GM21529 (cell line): ENCODE results near the gene DZANK1.
"Not testable (repeated sequence)": the region's sequence is repeated elsewhere in the genome, so short reads cannot be mapped to it uniquely, and the experiment has no call there.

Experiments used
- ATAC-seq: cut with Tn5 transposase; IDR thresholded peaks from one replicate; pipeline ENCODE4 v1.9.1; 2021; ENCODE audit not compliant: unreplicated experiment

Gene DZANK1

DNA sequence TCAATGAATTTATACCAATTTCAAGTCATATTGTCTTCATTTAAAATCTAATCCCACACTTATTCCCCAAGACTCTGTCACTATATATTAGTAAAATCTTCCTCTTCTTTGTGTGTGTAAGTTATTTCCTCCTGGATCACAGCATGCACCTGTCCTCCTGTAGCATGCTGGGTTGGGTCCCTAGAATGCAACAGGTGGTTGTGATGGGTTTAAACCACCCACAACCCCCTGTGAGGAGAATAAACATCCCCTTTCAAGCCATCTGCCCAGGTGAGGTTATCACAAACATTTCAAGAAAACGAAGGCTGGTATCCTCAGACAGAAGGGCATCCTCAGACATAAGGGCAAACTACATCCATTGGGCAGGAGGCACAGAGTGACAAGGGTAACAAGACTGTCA lies 26.4 kb downstream of the DZANK1 start:
- no peak for ATAC-seq

DNA sequence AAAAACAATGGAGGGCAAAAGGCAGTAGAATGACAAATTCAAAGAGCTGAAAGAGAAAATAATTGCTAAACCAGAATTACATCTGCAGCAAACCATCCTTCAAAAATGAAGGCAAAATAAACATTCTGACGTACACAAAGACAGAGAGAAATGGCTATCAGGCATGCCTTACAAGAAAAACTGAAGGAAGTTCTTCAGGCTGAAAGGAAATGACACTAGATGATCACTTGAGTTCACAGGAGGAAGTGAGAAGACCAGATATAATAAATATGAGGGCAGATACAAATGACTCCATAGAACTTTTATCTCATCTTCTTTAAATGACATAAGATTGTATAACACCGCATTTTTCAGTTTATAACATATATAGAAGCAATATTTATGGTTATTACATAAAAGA lies 30.0 kb downstream of the DZANK1 start:
- ATAC-seq: no peak

- ATAC-seq: no peak
Observed at GRCh38 chr20:18431206-18431605, 35.6 kb downstream of the DZANK1 start.

- no peak for ATAC-seq
Observed at GRCh38 chr20:18430172-18430826, 36.5 kb downstream of the DZANK1 start.

- no peak for ATAC-seq
Observed at GRCh38 chr20:18428490-18429173, 38.2 kb downstream of the DZANK1 start.

DNA sequence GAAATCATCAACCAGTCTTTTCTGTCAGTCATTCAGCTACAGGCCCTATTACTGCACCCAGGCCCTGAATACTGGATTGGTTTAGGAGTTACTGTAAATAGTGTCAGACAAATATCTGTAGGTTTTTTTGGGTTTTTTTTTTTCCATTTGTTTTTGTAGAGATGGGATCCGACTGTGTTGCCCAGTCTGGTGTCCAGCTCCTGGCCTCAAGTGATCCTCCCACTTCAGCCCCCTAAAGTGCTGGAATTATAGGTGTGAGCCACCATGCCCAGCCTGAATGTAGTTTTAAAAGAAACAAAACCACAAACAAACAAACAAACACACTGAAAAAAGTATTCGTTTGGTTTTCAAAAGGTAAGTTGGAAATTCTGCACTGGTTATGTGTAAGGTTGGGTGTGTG lies 39.6 kb downstream of the DZANK1 start:
- ATAC-seq: no peak

DNA sequence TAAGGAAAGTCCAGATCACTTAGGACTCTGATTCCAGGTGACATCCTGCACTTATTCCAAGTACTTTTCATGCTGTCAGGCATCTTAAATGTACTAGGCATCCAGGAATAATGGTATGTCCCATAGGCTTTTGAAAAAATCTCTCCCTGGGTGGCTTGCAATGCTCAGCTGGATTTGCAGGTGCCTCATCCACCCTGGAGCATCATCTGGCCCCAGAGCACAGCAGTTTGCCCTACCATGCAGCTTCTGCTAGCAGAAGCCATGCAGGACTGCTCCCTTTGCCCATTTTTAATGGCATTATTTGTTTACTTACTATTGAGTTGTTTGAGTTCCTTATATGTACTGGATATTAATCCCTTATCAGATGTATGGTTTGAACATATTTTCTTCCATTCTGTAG lies 45.2 kb downstream of the DZANK1 start:
- ATAC-seq: no peak

- ATAC-seq: no peak
Observed at GRCh38 chr20:18416486-18416885, 50.3 kb downstream of the DZANK1 start.

GRCh38 chr20:18414140-18414539 lies 52.7 kb downstream of the DZANK1 start:
- ATAC-seq: no peak

DNA sequence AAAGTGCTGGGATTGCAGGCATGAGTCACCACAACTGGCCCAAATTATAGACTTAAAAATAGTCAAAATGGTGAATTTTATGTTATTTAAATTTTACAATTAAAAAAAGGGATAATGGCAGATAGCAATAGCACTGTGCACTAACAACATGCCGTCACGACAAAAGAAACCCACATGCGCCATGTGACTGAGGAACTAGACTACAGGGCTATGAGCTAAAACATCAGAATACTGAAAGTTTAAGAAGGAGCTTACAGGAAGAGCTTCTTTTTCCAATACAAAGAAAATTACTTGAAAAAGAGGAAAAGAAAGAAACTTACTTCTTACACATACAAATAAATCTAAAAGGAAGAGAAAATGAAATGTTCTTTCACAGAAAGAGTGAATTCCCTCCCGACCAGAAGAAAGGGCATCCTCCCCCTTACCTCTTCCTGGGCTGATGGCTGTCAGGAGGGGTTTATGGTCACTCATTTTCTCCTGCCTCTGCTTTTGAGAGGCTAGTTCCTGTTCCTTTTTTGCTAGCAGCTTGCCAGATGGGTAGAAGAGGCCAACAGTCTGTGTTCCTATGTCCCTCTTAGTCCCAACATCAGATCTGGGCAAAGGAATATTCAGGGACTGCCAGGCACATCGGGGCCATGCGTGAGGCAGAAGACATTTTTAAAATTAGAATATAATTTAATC lies 54.5 kb downstream of the DZANK1 start:
- peak; percentile 36 for ATAC-seq

- ATAC-seq: no peak
Observed at GRCh38 chr20:18405826-18406225, 61.0 kb downstream of the DZANK1 start.

- ATAC-seq: no peak
Observed at GRCh38 chr20:18404172-18404571, 62.7 kb downstream of the DZANK1 start.

- ATAC-seq: no peak
Observed at GRCh38 chr20:18403269-18403668, 63.6 kb downstream of the DZANK1 start.

- no peak for ATAC-seq
Observed at GRCh38 chr20:18401305-18401704, 65.5 kb downstream of the DZANK1 start.

GRCh38 chr20:18400460-18400859 lies 66.4 kb downstream of the DZANK1 start:
- ATAC-seq: no peak

DNA sequence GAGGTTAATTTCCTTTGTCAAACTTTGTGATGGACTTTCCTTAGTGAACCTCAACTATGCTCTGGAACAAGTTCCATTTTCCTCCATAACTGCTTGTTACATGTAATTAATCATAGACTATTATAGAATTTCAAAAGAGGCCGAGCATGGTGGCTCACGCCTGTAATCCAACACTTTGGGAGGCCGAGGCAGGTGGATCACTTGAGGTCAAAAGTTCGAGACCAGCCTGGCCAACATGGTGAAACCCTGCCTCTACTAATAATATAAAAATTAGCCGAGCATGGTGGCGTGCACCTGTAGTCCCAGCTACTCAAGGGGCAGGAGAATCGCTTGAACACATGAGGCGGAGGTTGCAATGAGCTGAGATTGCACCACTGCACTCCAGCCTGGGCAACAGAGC lies 68.1 kb downstream of the DZANK1 start:
- not testable (repeated sequence) for ATAC-seq

GRCh38 chr20:18397030-18397429 lies 69.8 kb downstream of the DZANK1 start:
- ATAC-seq: no peak

DNA sequence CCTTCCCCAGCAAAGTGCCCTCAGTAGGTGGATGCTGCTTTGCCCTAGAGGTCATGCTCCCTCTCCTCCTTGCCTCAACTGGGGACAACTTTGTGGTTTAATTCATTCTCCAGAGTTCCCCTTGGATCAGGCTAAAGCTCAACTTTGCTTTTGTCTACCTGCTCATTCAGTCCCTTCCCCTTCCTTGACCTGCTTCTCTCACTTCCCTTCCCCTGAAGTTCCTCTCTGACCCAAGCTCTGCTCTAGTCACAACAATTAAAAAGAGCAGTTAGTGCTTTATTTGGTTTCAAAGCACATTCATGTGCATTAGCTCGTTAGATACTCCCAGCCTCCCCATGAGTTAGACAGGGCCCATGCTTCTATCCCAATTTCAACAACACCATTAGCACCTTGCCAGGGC lies 71.3 kb downstream of the DZANK1 start:
- ATAC-seq: no peak

GRCh38 chr20:18394363-18394762 lies 72.5 kb downstream of the DZANK1 start:
- ATAC-seq: no peak

GRCh38 chr20:18391686-18392085 lies 75.1 kb downstream of the DZANK1 start:
- no peak for ATAC-seq

DNA sequence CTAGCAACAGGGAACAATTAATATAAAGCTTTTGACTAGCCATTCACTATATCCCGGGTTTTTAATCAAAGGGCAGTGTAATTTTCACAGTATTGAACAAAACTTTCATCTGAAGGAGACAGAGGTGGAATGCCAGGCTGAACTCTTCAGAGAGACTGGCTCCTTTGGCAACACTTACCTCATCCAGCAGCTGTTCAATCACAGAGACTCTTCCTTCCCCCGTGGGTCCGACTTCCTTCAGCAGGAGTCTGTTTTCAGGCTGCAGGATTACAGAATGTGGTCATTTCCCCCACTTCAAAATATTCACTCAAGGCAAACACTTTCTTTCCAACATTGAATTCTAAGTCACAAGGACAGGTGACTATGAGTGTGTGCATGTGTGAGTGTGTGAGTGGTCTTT lies 76.6 kb downstream of the DZANK1 start:
- no peak for ATAC-seq

DNA sequence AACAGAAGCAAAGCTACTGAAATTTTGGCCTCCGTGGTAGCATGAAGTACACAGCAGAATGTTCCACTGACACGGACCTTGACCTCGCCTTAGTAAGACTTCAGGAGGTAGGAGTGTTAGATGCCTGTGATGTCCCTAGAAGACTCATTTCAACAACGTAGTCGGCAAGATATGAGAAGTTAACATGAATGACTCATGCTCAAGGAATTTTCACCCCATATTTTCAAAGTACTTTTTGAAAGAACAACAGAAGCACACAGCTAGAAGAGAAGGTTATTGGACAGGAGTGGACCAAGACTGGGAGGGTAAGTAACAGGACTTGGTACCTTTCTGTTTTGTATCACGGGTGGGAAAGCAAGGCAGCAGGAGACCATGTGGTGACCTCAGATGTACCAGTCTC lies 78.0 kb downstream of the DZANK1 start:
- ATAC-seq: no peak
